ENCODE results near the gene IFT88.

IFT88 gene

GRCh38 chr13:20716951-20717350 is 150.0 kb downstream of the IFT88 start:
- ChIA-PET CTCF (interaction anchor here (1.1 to 1.7 kb wide), 3 partner anchors 12 to 138 kb away, joined by 3 to 5 read pairs (median 4); no protein-coding TSS in a partner anchor), POLR2A (no interaction called here)
- DNase-seq (ENCODE audit: low read depth, low spot score), result no peak
- no peak overlapping the region for H3K4me3 ChIP-seq (ENCODE audit: low read depth, low read length)
- TF ChIP-seq CTCF (IDR thresholded peaks at IDR 0.05; ENCODE audit: insufficient read depth, low read length, missing control alignments), result no peak

- CTCF ChIA-PET, result interaction anchor here (1.3 to 1.7 kb wide), 2 partner anchors 13 to 110 kb away, joined by 4 to 5 read pairs; no protein-coding TSS in a partner anchor
- TF ChIP-seq CTCF (IDR thresholded peaks at IDR 0.05; ENCODE audit: insufficient read depth, low read length, missing control alignments), result no peak
- POLR2A ChIA-PET, result no interaction called here
- no peak for DNase-seq (ENCODE audit: low read depth, low spot score)
- H3K4me3 ChIP-seq (ENCODE audit: low read depth, low read length), result no peak overlapping the region
Observed at GRCh38 chr13:20717581-20718542, 150.9 kb downstream of the IFT88 start.

GRCh38 chr13:20718958-20719566 is 152.1 kb downstream of the IFT88 start:
- DNase-seq (ENCODE audit: low read depth, low spot score), result no peak
- no peak overlapping the region for H3K4me3 ChIP-seq (ENCODE audit: low read depth, low read length)
- TF ChIP-seq CTCF (IDR thresholded peaks at IDR 0.05; ENCODE audit: insufficient read depth, low read length, missing control alignments), result no peak
- CTCF ChIA-PET, result no interaction called here
- POLR2A ChIA-PET, result no interaction called here

- ChIA-PET POLR2A (no interaction called here), CTCF (interaction anchor here (6.4 kb wide), 1 partner anchor 8 kb away, joined by 30 read pairs; no protein-coding TSS in a partner anchor)
- DNase-seq (ENCODE audit: low read depth, low spot score), result no peak
- no peak for TF ChIP-seq CTCF (IDR thresholded peaks at IDR 0.05; ENCODE audit: insufficient read depth, low read length, missing control alignments)
- H3K4me3 ChIP-seq (ENCODE audit: low read depth, low read length), result no peak overlapping the region
Observed at GRCh38 chr13:20719783-20720182, 152.8 kb downstream of the IFT88 start.

GRCh38 chr13:20720499-20720898 is 153.5 kb downstream of the IFT88 start:
- no peak for DNase-seq (ENCODE audit: low read depth, low spot score)
- H3K4me3 ChIP-seq (ENCODE audit: low read depth, low read length), result no peak overlapping the region
- TF ChIP-seq CTCF (IDR thresholded peaks at IDR 0.05; ENCODE audit: insufficient read depth, low read length, missing control alignments), result no peak
- ChIA-PET POLR2A (no interaction called here), CTCF (interaction anchor here (1.0 to 6.4 kb wide), 2 partner anchors 9 to 11 kb away, joined by 3 to 30 read pairs; no protein-coding TSS in a partner anchor)

DNA sequence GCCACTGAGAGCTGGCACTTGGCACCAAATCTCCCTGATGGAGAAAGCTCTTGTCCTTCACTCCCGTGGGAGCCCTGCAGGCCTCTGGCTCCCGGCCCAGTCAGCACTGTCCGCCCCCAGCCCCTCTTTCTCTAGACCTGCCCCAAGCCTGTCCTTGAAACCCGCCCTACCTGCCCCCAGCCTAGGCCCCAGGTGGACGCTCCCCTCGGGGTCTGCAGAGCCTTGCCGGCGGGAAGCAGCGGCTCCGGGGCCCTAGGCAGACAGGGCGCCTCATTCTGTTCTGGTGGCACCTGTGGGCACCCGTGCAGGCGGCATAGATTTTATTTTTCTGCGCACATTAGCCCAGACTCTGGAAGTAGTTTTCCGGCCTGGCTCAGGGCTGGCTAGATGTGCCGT is 154.1 kb downstream of the IFT88 start:
- ChIA-PET POLR2A (no interaction called here), CTCF (interaction anchor here (1.0 to 6.4 kb wide), 3 partner anchors 10 to 228 kb away, joined by 3 to 30 read pairs (median 13); no protein-coding TSS in a partner anchor)
- no peak for TF ChIP-seq CTCF (IDR thresholded peaks at IDR 0.05; ENCODE audit: insufficient read depth, low read length, missing control alignments)
- no peak overlapping the region; the same call in 1 of the 2 replicates for H3K4me3 ChIP-seq (ENCODE audit: low read depth, low read length)
- no peak for DNase-seq (ENCODE audit: low read depth, low spot score)
